Measurements from ENCODE around the gene TXNRD3. TPM values are rescaled to one million over a fixed set of nuclear protein-coding genes. Genes with fewer than 3 reads are reported as not detected.
A peak's percentile ranks its signal among the peaks of the same experiment; 100 is the strongest.

Gene TXNRD3
- polyA plus RNA-seq, 3 donors, result 0.57 to 1.7 (median 0.90) TPM

DNA sequence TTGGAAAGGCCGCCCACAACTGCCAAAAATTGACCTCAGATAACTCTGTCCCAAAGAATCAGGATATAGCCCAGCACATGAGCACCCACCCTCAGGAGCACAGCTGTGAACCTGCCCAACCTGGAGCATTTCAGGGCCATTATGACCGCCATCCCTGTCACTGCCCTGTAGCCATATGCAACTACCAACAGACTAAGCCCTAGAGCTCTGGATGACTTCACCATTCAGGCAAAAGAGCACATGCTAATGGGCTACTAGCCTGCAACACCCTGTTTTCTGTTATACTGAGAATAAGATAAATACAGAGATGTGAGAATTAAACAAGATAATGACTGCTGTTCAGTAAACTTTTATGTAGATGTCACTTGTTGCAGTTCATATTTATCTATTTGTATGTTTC lies 45.0 kb downstream of the TXNRD3 start:
- Histone ChIP-seq H3K4me2 (replicated peaks; ENCODE audit: extremely low read depth, low read length, poor library complexity, severe bottlenecking) (no peak overlapping the region), H3K27me3 (ENCODE audit: control insufficient read depth in 2 of 2, insufficient read depth in 2 of 2, low read length in 2 of 2) (no peaks in the 10 kb centered on the region), H3K27ac (ENCODE audit: low read depth in 1 of 2, low read length in 2 of 2) (no peak overlapping the region), H4K20me1 (ENCODE audit: insufficient read depth, low read length) (no peaks in the 10 kb centered on the region), H3K9ac (ENCODE audit: insufficient read depth, low read length, poor library complexity, severe bottlenecking) (no peak overlapping the region), H3K9me3 (replicated peaks in 1 of 2; ENCODE audit: control insufficient read depth in 1 of 2, insufficient read depth in 1 of 2, low read length in 2 of 2) (no peaks in the 10 kb centered on the region), H2AFZ (ENCODE audit: insufficient read depth, low read depth, low read length, poor library complexity, severe bottlenecking) (no peak overlapping the region), H3K4me3 (replicated peaks in 1 of 3; ENCODE audit: low read depth in 2 of 3, low read length in 3 of 3) (no peak overlapping the region), H3K4me1 (ENCODE audit: control insufficient read depth in 1 of 2, insufficient read depth in 2 of 2, low read length in 2 of 2) (peaks cover 0 to 5% of the 10 kb centered on the region in 2 donors), H3K79me2 (ENCODE audit: insufficient read depth, low read length) (no peaks in the 10 kb centered on the region), H3K36me3 (replicated peaks in 1 of 2; ENCODE audit: control insufficient read depth in 1 of 2, insufficient read depth in 2 of 2, low read length in 2 of 2) (no peaks in the 10 kb centered on the region)
- H3K9me3 Mint-ChIP-seq, result no peaks in the 10 kb centered on the region
- H3K27ac Mint-ChIP-seq, result no peak overlapping the region
- H3K4me3 Mint-ChIP-seq, result no peak overlapping the region
- no peaks in the 10 kb centered on the region for H3K36me3 Mint-ChIP-seq
- TF ChIP-seq, protein P1, sequence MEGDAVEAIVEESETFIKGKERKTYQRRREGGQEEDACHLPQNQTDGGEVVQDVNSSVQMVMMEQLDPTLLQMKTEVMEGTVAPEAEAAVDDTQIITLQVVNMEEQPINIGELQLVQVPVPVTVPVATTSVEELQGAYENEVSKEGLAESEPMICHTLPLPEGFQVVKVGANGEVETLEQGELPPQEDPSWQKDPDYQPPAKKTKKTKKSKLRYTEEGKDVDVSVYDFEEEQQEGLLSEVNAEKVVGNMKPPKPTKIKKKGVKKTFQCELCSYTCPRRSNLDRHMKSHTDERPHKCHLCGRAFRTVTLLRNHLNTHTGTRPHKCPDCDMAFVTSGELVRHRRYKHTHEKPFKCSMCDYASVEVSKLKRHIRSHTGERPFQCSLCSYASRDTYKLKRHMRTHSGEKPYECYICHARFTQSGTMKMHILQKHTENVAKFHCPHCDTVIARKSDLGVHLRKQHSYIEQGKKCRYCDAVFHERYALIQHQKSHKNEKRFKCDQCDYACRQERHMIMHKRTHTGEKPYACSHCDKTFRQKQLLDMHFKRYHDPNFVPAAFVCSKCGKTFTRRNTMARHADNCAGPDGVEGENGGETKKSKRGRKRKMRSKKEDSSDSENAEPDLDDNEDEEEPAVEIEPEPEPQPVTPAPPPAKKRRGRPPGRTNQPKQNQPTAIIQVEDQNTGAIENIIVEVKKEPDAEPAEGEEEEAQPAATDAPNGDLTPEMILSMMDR (IDR thresholded peaks at IDR 0.05), result no peak
- DNase-seq, result no peak
- WGBS (ENCODE audit: insufficient coverage), result 82% methylated on average over 1 of the region's 2 CpGs
- intact Hi-C loops (cut with micrococcal nuclease), result no loop called here
- H3K4me1 Mint-ChIP-seq, result peaks cover 4% of the 10 kb centered on the region
- H3K27me3 Mint-ChIP-seq (ENCODE audit: low read depth in 3 of 3), result no peaks in the 10 kb centered on the region

DNA sequence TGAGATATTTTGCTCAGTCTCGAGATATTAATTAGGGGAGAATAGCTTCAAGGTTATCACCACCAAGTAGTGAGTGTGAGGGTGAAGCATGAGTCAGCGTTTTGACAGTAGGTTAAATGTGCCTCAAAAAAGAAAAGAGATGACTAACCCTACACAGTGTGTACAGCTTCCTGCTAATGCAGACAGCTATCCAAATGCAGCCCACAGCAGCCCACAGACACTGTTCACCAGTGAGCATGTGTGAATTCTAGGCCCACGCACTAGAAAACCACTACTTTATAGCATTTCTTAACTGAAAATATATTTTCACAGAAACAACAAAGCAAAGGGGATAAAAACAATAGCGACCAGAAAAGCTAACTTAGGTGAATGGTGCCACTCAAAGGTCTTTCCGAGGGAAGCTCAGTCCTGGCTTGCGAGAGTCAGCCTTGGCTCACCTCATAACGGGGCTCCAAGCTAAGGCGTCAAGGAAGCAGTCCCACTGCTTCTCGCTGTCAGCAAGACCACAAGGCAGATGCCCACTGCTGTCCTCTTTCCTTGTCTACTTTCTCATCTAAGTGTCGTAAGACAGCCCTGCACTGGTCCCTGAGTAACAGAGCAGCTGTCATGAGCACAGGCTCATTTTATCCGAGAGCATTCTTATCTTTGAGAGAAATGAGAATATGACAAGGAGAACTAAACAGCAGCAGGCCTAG lies 47.6 kb downstream of the TXNRD3 start:
- intact Hi-C loops (cut with micrococcal nuclease), result no loop called here
- Histone ChIP-seq H3K36me3 (replicated peaks in 1 of 2; ENCODE audit: control insufficient read depth in 1 of 2, insufficient read depth in 2 of 2, low read length in 2 of 2) (no peaks in the 10 kb centered on the region), H3K9me3 (replicated peaks in 1 of 2; ENCODE audit: control insufficient read depth in 1 of 2, insufficient read depth in 1 of 2, low read length in 2 of 2) (no peaks in the 10 kb centered on the region), H3K27ac (ENCODE audit: low read depth in 1 of 2, low read length in 2 of 2) (no peak overlapping the region), H3K79me2 (ENCODE audit: insufficient read depth, low read length) (no peaks in the 10 kb centered on the region), H3K4me3 (replicated peaks in 1 of 3; ENCODE audit: low read depth in 2 of 3, low read length in 3 of 3) (no peak overlapping the region), H2AFZ (ENCODE audit: insufficient read depth, low read depth, low read length, poor library complexity, severe bottlenecking) (no peak overlapping the region), H3K4me1 (ENCODE audit: control insufficient read depth in 1 of 2, insufficient read depth in 2 of 2, low read length in 2 of 2) (peaks cover 0 to 5% of the 10 kb centered on the region in 2 donors), H3K9ac (ENCODE audit: insufficient read depth, low read length, poor library complexity, severe bottlenecking) (no peak overlapping the region), H3K27me3 (ENCODE audit: control insufficient read depth in 2 of 2, insufficient read depth in 2 of 2, low read length in 2 of 2) (no peaks in the 10 kb centered on the region), H3K4me2 (replicated peaks; ENCODE audit: extremely low read depth, low read length, poor library complexity, severe bottlenecking) (no peak overlapping the region), H4K20me1 (ENCODE audit: insufficient read depth, low read length) (no peaks in the 10 kb centered on the region)
- WGBS (ENCODE audit: insufficient coverage), result 75% methylated on average over 8 of the region's 11 CpGs
- H3K4me3 Mint-ChIP-seq, result no peak overlapping the region
- H3K27me3 Mint-ChIP-seq (ENCODE audit: low read depth in 3 of 3), result no peaks in the 10 kb centered on the region
- DNase-seq, result peak in 1 of 3 donors; percentile 5
- peaks cover 4% of the 10 kb centered on the region for H3K4me1 Mint-ChIP-seq
- no peaks in the 10 kb centered on the region for H3K9me3 Mint-ChIP-seq
- H3K27ac Mint-ChIP-seq, result no peak overlapping the region
- H3K36me3 Mint-ChIP-seq, result no peaks in the 10 kb centered on the region
- TF ChIP-seq, protein P1 (IDR thresholded peaks at IDR 0.05), result no peak
